Measurements from ENCODE around the gene TTC4.

- TF ChIP-seq POLR2AphosphoS5 (IDR thresholded peaks at IDR 0.05): no peak
- TF ChIP-seq CTCF (IDR thresholded peaks at IDR 0.05): no peak
Observed at GRCh38 chr1:54781023-54781723, 65.5 kb downstream of the TTC4 start.

Measured in suprapubic skin (tissue), 3 donors.